ENCODE measurements around the gene EXD2. TPM values are rescaled to one million over a fixed set of nuclear protein-coding genes. Genes with fewer than 3 reads are reported as not detected.

The EXD2 gene, protein sequence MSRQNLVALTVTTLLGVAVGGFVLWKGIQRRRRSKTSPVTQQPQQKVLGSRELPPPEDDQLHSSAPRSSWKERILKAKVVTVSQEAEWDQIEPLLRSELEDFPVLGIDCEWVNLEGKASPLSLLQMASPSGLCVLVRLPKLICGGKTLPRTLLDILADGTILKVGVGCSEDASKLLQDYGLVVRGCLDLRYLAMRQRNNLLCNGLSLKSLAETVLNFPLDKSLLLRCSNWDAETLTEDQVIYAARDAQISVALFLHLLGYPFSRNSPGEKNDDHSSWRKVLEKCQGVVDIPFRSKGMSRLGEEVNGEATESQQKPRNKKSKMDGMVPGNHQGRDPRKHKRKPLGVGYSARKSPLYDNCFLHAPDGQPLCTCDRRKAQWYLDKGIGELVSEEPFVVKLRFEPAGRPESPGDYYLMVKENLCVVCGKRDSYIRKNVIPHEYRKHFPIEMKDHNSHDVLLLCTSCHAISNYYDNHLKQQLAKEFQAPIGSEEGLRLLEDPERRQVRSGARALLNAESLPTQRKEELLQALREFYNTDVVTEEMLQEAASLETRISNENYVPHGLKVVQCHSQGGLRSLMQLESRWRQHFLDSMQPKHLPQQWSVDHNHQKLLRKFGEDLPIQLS
- 12.7 and 12.9 TPM in 2 replicates for total RNA-seq

DNA sequence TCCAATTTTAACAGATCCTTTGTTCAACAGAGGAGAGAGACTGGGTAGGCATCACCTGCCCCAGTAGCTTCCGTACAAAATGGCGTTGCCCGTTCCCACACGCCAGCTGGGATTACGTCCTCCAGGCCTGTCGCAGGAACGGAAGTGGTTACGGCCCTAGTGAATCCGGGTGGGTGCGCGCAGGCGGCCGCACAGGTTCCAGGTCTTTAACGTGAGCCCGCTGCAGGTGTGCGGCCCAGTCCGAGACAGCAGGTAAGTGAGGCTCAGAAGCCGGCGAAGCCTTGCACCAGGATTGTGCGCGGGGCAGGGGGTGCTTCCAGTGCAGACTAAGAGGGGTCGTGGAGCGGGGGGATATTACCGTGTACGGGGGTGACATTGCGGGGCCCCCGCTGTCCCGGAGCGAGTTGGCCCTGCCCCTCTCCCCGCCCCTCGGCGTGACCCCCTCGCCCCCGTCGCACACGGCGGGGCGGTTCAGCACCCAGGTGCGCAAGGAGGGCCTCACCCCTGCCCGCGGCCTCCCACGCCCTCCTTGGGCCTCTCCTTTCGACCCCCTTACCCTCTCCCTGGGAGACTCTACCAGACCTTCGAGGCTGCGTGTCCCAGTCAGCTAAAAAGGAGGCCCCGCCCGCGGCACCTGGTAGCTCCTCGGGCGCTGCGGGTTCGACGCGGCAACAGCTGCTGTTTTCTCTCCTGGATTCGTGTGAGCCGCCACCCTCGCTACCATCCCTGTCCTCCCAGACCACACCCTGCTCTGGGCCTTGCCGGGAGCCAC lies at the start of gene EXD2:
TSS of gene EXD2 (plus strand) at position 159 of the 772 bp plus-strand sequence. CDS start 17,973 bp downstream, outside the sequence.

DNA sequence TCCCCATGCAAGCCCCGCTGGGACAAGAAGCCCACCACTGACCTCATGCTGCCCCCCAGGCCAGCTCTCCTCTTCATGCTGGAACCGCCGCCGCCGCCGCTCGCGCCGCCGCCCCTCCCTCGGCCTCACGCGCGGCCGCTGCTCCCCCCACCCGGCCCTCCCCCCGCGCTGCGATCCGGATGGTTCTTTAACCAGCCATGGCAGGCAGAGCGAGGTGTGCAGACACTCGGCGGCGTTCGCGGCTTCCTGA lies 38.5 kb upstream of the EXD2 start, which contains the start of gene DCAF5:
TSS of gene DCAF5 (minus strand) at position 218 of the 250 bp plus-strand sequence. CDS start at position 77, 141 bp downstream.

DNA sequence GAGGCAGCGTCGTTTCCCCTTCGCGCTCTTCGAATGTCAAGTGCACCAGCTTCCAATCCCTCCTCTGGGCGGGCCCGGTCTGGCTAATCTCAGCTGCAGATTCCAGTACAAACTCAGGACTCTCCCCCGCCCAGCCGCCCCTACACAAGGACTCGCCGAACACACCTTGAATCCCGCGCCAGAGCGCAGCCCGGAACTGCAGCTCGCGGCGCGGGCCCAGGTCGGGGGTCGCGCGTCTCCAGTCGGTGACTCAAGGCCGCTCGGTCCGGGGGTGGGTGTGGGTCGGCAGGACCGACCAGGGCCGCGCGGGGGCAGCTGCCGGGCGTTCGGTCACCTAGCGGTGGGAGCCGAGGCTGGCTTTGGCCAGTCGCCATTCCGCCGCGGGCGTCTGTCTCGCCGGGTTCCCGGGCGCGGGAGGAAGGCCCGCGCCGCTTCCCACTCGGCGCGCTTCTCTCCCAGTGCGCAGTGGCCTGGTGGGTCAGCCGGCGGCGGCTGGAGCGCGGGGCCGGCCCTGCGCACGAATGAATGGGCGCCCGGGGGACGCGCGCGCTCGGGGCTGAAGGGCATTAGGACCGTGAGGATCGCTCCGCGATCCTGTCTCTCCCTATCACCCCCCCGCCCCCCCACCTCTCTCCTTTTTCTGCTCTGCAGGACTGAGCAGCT lies 68.4 kb downstream of the EXD2 start, which contains the start of gene GALNT16:
TSS of gene GALNT16 (plus strand) at position 632 of the 663 bp plus-strand sequence. CDS start 133 bp downstream, outside the sequence.

Other genes with a start within 250 kb of the EXD2 start
- 102 and 373 TPM in 2 replicates for gene ACTN1, start 212.2 kb upstream of the EXD2 start, total RNA-seq
- gene DCAF5, start 38.4 kb upstream of the EXD2 start, total RNA-seq: 11.4 and 19.0 TPM in 2 replicates
- gene GALNT16, start 68.7 kb downstream of the EXD2 start, total RNA-seq: 1.1 and 3.7 TPM in 2 replicates
- 92.1 and 94.9 TPM in 2 replicates for gene ERH, start 206.8 kb downstream of the EXD2 start, total RNA-seq
- gene SLC39A9, start 207.2 kb downstream of the EXD2 start, total RNA-seq: 63.8 and 67.2 TPM in 2 replicates